H1 (cell line): Measurements from ENCODE around the gene MAPT. TPM values are rescaled to one million over a fixed set of nuclear protein-coding genes. Genes with fewer than 3 reads are reported as not detected.
A peak's percentile ranks its signal among the peaks of the same experiment; 100 is the strongest.

Experiments used
- CTCF ChIA-PET: fragments of 300-600 bp; sonication (Branson Sonifier 250); formaldehyde crosslinking; loops from one replicate; lab custom pipeline; 2021; ENCODE audit not compliant: partially characterized antibody; lab: Charles Lee
- POLR2A ChIA-PET: fragments of 300-600 bp; sonication (Branson Sonifier 250); formaldehyde crosslinking; loops from one replicate; lab custom pipeline; 2021; ENCODE audit warnings: inconsistent platforms; ENCODE audit not compliant: partially characterized antibody; lab: Charles Lee
- DNase-seq, 2 experiments: peaks; one replicate each; pipeline versions ENCODE4 v3.0.0 to v3.0.0-alpha.2; 2010 to 2022; ENCODE audit warnings: low spot score in 2 of 2, low read depth in 1 of 2, mixed read lengths in 1 of 2
- FAIRE-seq: peaks from 2 replicates; lab custom pipeline; 2011; peaks lifted over from hg19 to GRCh38; lab: Jason Lieb, UNC
- H2AFZ ChIP-seq: 2 replicates; pipeline ENCODE4 v1.8.1; 2012; ENCODE audit warnings: low read length, inconsistent platforms
- H2AK5ac ChIP-seq: 2 replicates; pipeline ENCODE4 v1.6.1; 2013; ENCODE audit warnings: low read depth, low read length
- H2BK120ac ChIP-seq: replicated peaks from 2 replicates; pipeline ENCODE3; 2013; ENCODE audit warnings: low read depth, low read length, inconsistent platforms
- H2BK12ac ChIP-seq: 2 replicates; pipeline ENCODE4 v1.6.1; 2013; ENCODE audit warnings: low read depth, low read length
- H2BK15ac ChIP-seq: 2 replicates; pipeline ENCODE4 v1.6.1; 2013; ENCODE audit warnings: low read length
- H2BK20ac ChIP-seq: 2 replicates; pipeline ENCODE4 v1.6.1; 2013; ENCODE audit warnings: low read length
- H2BK5ac ChIP-seq: 2 replicates; pipeline ENCODE4 v1.6.1; 2013; ENCODE audit warnings: low read depth, low read length
- H3K14ac ChIP-seq: 2 replicates; pipeline ENCODE4 v1.6.1; 2013; ENCODE audit warnings: inconsistent platforms; ENCODE audit not compliant: insufficient read length
- H3K18ac ChIP-seq: 2 replicates; pipeline ENCODE4 v1.6.1; 2013; ENCODE audit warnings: low read length; ENCODE audit errors: extremely low read depth
- H3K23ac ChIP-seq: 2 replicates; pipeline ENCODE4 v1.6.1; 2013; ENCODE audit warnings: inconsistent platforms; ENCODE audit not compliant: insufficient read length
- H3K23me2 ChIP-seq: 2 replicates; pipeline ENCODE4 v1.6.1; 2013; ENCODE audit warnings: low read depth, low read length
- H3K27ac ChIP-seq: 2 replicates; pipeline ENCODE4 v1.6.1; 2011; ENCODE audit warnings: low read depth, low read length, inconsistent platforms
- H3K27me3 ChIP-seq, 4 experiments: replicated peaks in 1 of 4; 1 replicate in 1 of 4; 2 replicates in 3 of 4; pipeline versions ENCODE4 v1.6.1 to v1.8.1; 2011 to 2013; ENCODE audit warnings: low read length in 3 of 4, mild to moderate bottlenecking in 3 of 4, inconsistent platforms in 2 of 4, mixed read lengths in 2 of 4, moderate library complexity in 1 of 4; ENCODE audit not compliant: control insufficient read depth in 3 of 4, insufficient read depth in 3 of 4; ENCODE audit errors: extremely low read depth in 1 of 4
- H3K36me3 ChIP-seq, 4 experiments: 2 replicates each; pipeline versions ENCODE4 v1.6.1 to v1.8.1; 2011 to 2013; ENCODE audit warnings: mild to moderate bottlenecking in 4 of 4, low read length in 3 of 4, moderate library complexity in 2 of 4, control low read depth in 1 of 4, inconsistent platforms in 1 of 4; ENCODE audit not compliant: insufficient read depth in 4 of 4, control insufficient read depth in 2 of 4
- H3K4ac ChIP-seq: replicated peaks from 2 replicates; pipeline ENCODE3; 2013; ENCODE audit warnings: low read length, low read depth, mixed read lengths, inconsistent platforms; ENCODE audit not compliant: insufficient read length
- H3K4me1 ChIP-seq, 4 experiments: replicated peaks in 1 of 4; 1 replicate in 1 of 4; 2 replicates in 3 of 4; pipeline versions ENCODE4 v1.6.1 to v1.8.1; 2011 to 2013; ENCODE audit warnings: low read length in 3 of 4, inconsistent platforms in 2 of 4, mixed read lengths in 1 of 4; ENCODE audit not compliant: insufficient read depth in 4 of 4, control insufficient read depth in 3 of 4
- H3K4me2 ChIP-seq, 2 experiments: 2 replicates each; pipeline versions ENCODE4 v1.6.1 to v1.8.1; 2011 to 2013; ENCODE audit warnings: low read depth in 2 of 2, low read length in 2 of 2, control low read depth in 1 of 2, inconsistent platforms in 1 of 2, mild to moderate bottlenecking in 1 of 2; ENCODE audit not compliant: insufficient read depth in 1 of 2
- H3K4me3 ChIP-seq, 4 experiments: fragments of 200-600, 300-600 bp in 1 of 4; sonication (generic), shearing (Covaris generic), sonication (Bioruptor Twin) in 1 of 4; 2 replicates each; pipeline versions ENCODE4 v1.5.1 to v1.8.1; 2011 to 2016; ENCODE audit warnings: low read length in 4 of 4, low read depth in 3 of 4, control low read depth in 2 of 4, inconsistent platforms in 2 of 4, mild to moderate bottlenecking in 2 of 4, mixed read lengths in 1 of 4, moderate library complexity in 1 of 4; ENCODE audit not compliant: insufficient read depth in 2 of 4; ENCODE audit errors: extremely low read depth in 1 of 4
- H3K56ac ChIP-seq: replicated peaks from 2 replicates; pipeline ENCODE3; 2013; ENCODE audit warnings: low read depth, mild to moderate bottlenecking, mixed read lengths, low read length, inconsistent platforms; ENCODE audit not compliant: insufficient read length
- H3K79me1 ChIP-seq: 2 replicates; pipeline ENCODE4 v1.6.1; 2013; ENCODE audit warnings: low read depth, low read length, control low read depth
- H3K79me2 ChIP-seq, 2 experiments: 2 replicates each; pipeline versions ENCODE4 v1.6.1 to v1.8.1; 2012 to 2013; ENCODE audit warnings: low read length in 2 of 2, mild to moderate bottlenecking in 2 of 2, inconsistent platforms in 1 of 2; ENCODE audit not compliant: insufficient read depth in 2 of 2, control insufficient read depth in 1 of 2
- H3K9ac ChIP-seq, 4 experiments: replicated peaks in 1 of 4; 1 replicate in 1 of 4; 2 replicates in 3 of 4; pipeline versions ENCODE4 v1.6.1 to v1.8.1; 2011 to 2013; ENCODE audit warnings: low read depth in 3 of 4, low read length in 3 of 4, control low read depth in 2 of 4, mild to moderate bottlenecking in 2 of 4, moderate library complexity in 2 of 4, inconsistent platforms in 1 of 4; ENCODE audit errors: extremely low read depth in 1 of 4
- H3K9me3 ChIP-seq, 2 experiments: 2 replicates each; pipeline versions ENCODE4 v1.6.1 to v1.8.1; 2012 to 2013; ENCODE audit warnings: mild to moderate bottlenecking in 2 of 2, moderate library complexity in 2 of 2, control low read depth in 1 of 2, inconsistent platforms in 1 of 2, low read depth in 1 of 2, low read length in 1 of 2, mixed read lengths in 1 of 2; ENCODE audit not compliant: insufficient read depth in 2 of 2
- H4K20me1 ChIP-seq, 2 experiments: replicated peaks in 1 of 2; 2 replicates each; pipeline versions ENCODE3 to v1.8.1; 2011 to 2013; ENCODE audit warnings: inconsistent platforms in 2 of 2, low read length in 2 of 2, mild to moderate bottlenecking in 1 of 2; ENCODE audit not compliant: insufficient read depth in 2 of 2, control insufficient read depth in 1 of 2
- H4K5ac ChIP-seq: 2 replicates; pipeline ENCODE4 v1.6.1; 2013; ENCODE audit warnings: low read length, low read depth, mixed read lengths, inconsistent platforms; ENCODE audit not compliant: insufficient read length
- H4K8ac ChIP-seq: 2 replicates; pipeline ENCODE4 v1.8.0; 2013; ENCODE audit warnings: mild to moderate bottlenecking, moderate library complexity, low read length, inconsistent platforms; ENCODE audit not compliant: insufficient read depth; ENCODE audit errors: extremely low read depth
- H4K91ac ChIP-seq: replicated peaks from 2 replicates; pipeline ENCODE3; 2013; ENCODE audit warnings: low read length, mixed read lengths, inconsistent platforms; ENCODE audit not compliant: insufficient read length
- SP2 ChIP-seq: IDR thresholded peaks from 2 replicates; pipeline ENCODE4 v1.6.1; 2012; ENCODE audit warnings: mild to moderate bottlenecking, low read length, inconsistent platforms
- WGBS, 2 experiments: shearing (Covaris generic) in 1 of 2; methylation state at CpG; one replicate each; pipeline versions ENCODE4 v1.1.6 to v1.1.7; 2013 to 2015; ENCODE audit warnings: low lambda C conversion rate in 2 of 2, mixed read lengths in 2 of 2, inconsistent platforms in 1 of 2, low coverage in 1 of 2, missing lambda C conversion rate in 1 of 2; ENCODE audit not compliant: insufficient replicate concordance in 2 of 2, insufficient coverage in 1 of 2, insufficient read length in 1 of 2; ENCODE audit errors: extremely low coverage in 1 of 2, missing lambda C conversion rate in 1 of 2; 5-methylcytosine and 5-hydroxymethylcytosine counted together
- polyA plus RNA-seq, 7 experiments: library from polyadenylated mRNA; depleted of rRNA in 3 of 7; stranded (reverse) in 5 of 7; unstranded in 2 of 7; fragments of >200 nt in 5 of 7; fragments of 200-250 nt in 2 of 7; gene quantifications; 1 replicate in 5 of 7; 2 replicates in 1 of 7; 4 replicates in 1 of 7; pipeline versions ENCODE4 v1.2.1 to v1.2.3, GENCODE V29; 2011 to 2013; ENCODE audit warnings: missing spikeins in 2 of 7, mixed read lengths in 2 of 7
- total RNA-seq: library from RNA; stranded (reverse); fragmentation: NEBNext Ultra II Directional; extraction: Animal tissue kit (Norgen Biotek cat#: 25700); gene quantifications from 2 replicates; pipeline ENCODE4 v1.2.1, GENCODE V29; 2021
- TF ChIP-seq, protein P1 (sequence below), 3 experiments: IDR thresholded peaks; 1 replicate in 2 of 3; 2 replicates in 1 of 3; pipeline versions ENCODE4 v1.5.1 to v1.6.1; 2011; ENCODE audit warnings: low read length in 3 of 3, mild to moderate bottlenecking in 3 of 3, inconsistent platforms in 2 of 3, low read depth in 1 of 3, moderate library complexity in 1 of 3; ENCODE audit not compliant: insufficient read depth in 1 of 3; ENCODE audit errors: control extremely low read depth in 1 of 3
- TF ChIP-seq, protein P2 (sequence below): IDR thresholded peaks from 2 replicates; pipeline ENCODE4 v1.6.1; 2011; ENCODE audit warnings: low read length, improper control_type of control experiment

Gene MAPT
- total and polyA plus RNA-seq, 2 of the 8 experiments (the other 6 are each of a cell fraction or from before 2014, with no cell fraction given): 0.54 to 1.7 TPM

DNA sequence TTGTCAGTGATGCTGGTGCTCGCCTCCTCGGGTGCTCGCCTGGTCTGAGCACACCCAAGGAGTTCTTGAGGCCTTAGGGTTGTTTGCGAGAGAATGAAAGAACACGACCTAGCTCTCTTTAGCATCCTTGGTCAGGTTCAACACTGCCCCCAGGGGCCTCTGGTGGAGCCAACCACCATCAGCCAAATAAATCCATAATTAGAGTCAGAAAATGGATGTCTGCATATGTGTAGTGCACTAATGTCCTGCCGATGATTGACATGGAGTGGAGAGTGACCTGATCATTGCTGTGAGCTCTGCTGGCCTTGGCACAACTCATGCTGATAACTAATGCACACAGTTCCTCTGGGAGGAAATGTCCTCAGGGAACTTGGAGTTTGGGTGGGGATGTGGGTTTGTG, 96.5 kb downstream of the MAPT start:
- Histone ChIP-seq H3K4me3 (no peak overlapping the region), H4K20me1 (no peaks in the 10 kb centered on the region), H3K14ac (no peak overlapping the region), H3K18ac (no peak overlapping the region), H3K27me3 (peaks cover 0 to 2% (median 0%) of the 10 kb centered on the region in 4 experiments; a peak in 1 of 7 replicates), H3K23ac (no peak overlapping the region), H3K4me2 (no peak overlapping the region), H3K79me1 (no peaks in the 10 kb centered on the region), H4K91ac (no peak overlapping the region), H2AK5ac (no peak overlapping the region), H2BK12ac (no peak overlapping the region), H3K56ac (no peak overlapping the region), H3K4me1 (peaks cover 0 to 9% (median 4%) of the 10 kb centered on the region in 4 experiments; a peak in 5 of 7 replicates), H3K9ac (no peak overlapping the region), H3K36me3 (no peaks in the 10 kb centered on the region), H2BK120ac (no peak overlapping the region), H2BK15ac (no peak overlapping the region), H2BK5ac (no peak overlapping the region), H4K5ac (no peak overlapping the region), H2BK20ac (no peak overlapping the region), H3K9me3 (no peaks in the 10 kb centered on the region), H3K79me2 (no peaks in the 10 kb centered on the region), H3K23me2 (no peaks in the 10 kb centered on the region), H3K4ac (no peak overlapping the region), H4K8ac (no peak overlapping the region), H2AFZ (no peak overlapping the region), H3K27ac (no peak overlapping the region)
- DNase-seq (no peak), FAIRE-seq (no peak)
- POLR2A ChIA-PET: no interaction called here
- TF ChIP-seq, protein P1, sequence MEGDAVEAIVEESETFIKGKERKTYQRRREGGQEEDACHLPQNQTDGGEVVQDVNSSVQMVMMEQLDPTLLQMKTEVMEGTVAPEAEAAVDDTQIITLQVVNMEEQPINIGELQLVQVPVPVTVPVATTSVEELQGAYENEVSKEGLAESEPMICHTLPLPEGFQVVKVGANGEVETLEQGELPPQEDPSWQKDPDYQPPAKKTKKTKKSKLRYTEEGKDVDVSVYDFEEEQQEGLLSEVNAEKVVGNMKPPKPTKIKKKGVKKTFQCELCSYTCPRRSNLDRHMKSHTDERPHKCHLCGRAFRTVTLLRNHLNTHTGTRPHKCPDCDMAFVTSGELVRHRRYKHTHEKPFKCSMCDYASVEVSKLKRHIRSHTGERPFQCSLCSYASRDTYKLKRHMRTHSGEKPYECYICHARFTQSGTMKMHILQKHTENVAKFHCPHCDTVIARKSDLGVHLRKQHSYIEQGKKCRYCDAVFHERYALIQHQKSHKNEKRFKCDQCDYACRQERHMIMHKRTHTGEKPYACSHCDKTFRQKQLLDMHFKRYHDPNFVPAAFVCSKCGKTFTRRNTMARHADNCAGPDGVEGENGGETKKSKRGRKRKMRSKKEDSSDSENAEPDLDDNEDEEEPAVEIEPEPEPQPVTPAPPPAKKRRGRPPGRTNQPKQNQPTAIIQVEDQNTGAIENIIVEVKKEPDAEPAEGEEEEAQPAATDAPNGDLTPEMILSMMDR (IDR thresholded peaks at IDR 0.05; ENCODE audit: control extremely low read depth in 1 of 3, insufficient read depth in 1 of 3, low read depth in 1 of 3, low read length in 3 of 3): peak in 1 of 3 experiments; percentile 32; a peak in 1 of 4 replicates
- TF ChIP-seq, protein P2, sequence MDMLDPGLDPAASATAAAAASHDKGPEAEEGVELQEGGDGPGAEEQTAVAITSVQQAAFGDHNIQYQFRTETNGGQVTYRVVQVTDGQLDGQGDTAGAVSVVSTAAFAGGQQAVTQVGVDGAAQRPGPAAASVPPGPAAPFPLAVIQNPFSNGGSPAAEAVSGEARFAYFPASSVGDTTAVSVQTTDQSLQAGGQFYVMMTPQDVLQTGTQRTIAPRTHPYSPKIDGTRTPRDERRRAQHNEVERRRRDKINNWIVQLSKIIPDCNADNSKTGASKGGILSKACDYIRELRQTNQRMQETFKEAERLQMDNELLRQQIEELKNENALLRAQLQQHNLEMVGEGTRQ: no peak
- TF ChIP-seq SP2: no peak
- WGBS, 2 experiments: 77% methylated on average over 6 of the region's 6 CpGs; no CpG with 5 or more reads in 1 of the 2 experiments
- CTCF ChIA-PET: interaction anchor here (0.6 to 4.5 kb wide), 13 partner anchors 9 to 350 kb away, joined by 3 to 25 read pairs (median 5); no protein-coding TSS in a partner anchor
